Measurements from ENCODE around the gene TLL1. TPM values are rescaled to one million over a fixed set of nuclear protein-coding genes. Genes with fewer than 3 reads are reported as not detected.

TLL1 gene
- total and polyA plus RNA-seq, 2 donors (not counting 3 experiments of a cell fraction or from before 2014, with no cell fraction given) = 0.41 to 1.4 TPM

GRCh38 chr4:166121897-166122296 is 248.9 kb downstream of the TLL1 start:
- no peak for TF ChIP-seq POLR2A (IDR thresholded peaks at IDR 0.05; ENCODE audit: low read depth, low read length)
- TF ChIP-seq EZH2 (IDR thresholded peaks at IDR 0.05; ENCODE audit: borderline replicate concordance, low read depth, low read length, severe bottlenecking) = no peak
- no peak for TF ChIP-seq CTCF (IDR thresholded peaks at IDR 0.05; ENCODE audit: extremely low read depth in 1 of 2, insufficient read depth in 1 of 2, low read depth in 1 of 2, low read length in 2 of 2)
- TF ChIP-seq JUN (IDR thresholded peaks at IDR 0.05; ENCODE audit: borderline replicate concordance, insufficient read depth, insufficient read length, low read depth) = no peak
- no peak for TF ChIP-seq MAX (IDR thresholded peaks at IDR 0.05; ENCODE audit: insufficient read depth, insufficient read length)
- no peak for TF ChIP-seq FOS (IDR thresholded peaks at IDR 0.05; ENCODE audit: borderline replicate concordance, insufficient read depth, low read length)
- no peak for TF ChIP-seq POLR2AphosphoS5 (IDR thresholded peaks at IDR 0.05; ENCODE audit: insufficient read depth, low read depth, low read length)
- TF ChIP-seq MYC (IDR thresholded peaks at IDR 0.05; ENCODE audit: low read depth, low read length) = no peak
- TF ChIP-seq GATA2 (IDR thresholded peaks at IDR 0.05; ENCODE audit: insufficient read depth, insufficient read length, low read depth, low read length) = no peak
- intact Hi-C loops (cut with micrococcal nuclease) = no loop called here
- CTCF ChIA-PET = interaction anchor here (1.2 to 1.3 kb wide), 2 partner anchors 17 to 37 kb away, joined by 4 to 5 read pairs; no protein-coding TSS in a partner anchor
- Histone ChIP-seq H2AFZ (ENCODE audit: low read depth, low read length) (no peak overlapping the region), H3K4me3 (replicated peaks in 1 of 3; ENCODE audit: insufficient read depth in 1 of 3, low read depth in 1 of 3, low read length in 3 of 3) (no peak overlapping the region), H3K9me3 (replicated peaks; ENCODE audit: control insufficient read depth, insufficient read depth, low read length) (no peaks in the 10 kb centered on the region), H3K4me1 (ENCODE audit: control insufficient read depth, extremely low read depth, insufficient read depth, low read length) (no peaks in the 10 kb centered on the region), H3K79me2 (ENCODE audit: control insufficient read depth, insufficient read depth, low read length) (no peaks in the 10 kb centered on the region), H3K27me3 (ENCODE audit: control insufficient read depth in 2 of 2, insufficient read depth in 2 of 2, low read length in 2 of 2) (no peaks in the 10 kb centered on the region), H3K9me1 (replicated peaks; ENCODE audit: control insufficient read depth, extremely low read depth, insufficient read depth, low read length) (no peaks in the 10 kb centered on the region), H3K4me2 (ENCODE audit: insufficient read depth, low read length) (no peak overlapping the region), H3K27ac (ENCODE audit: insufficient read depth, low read depth, low read length) (no peak overlapping the region), H3K36me3 (ENCODE audit: control insufficient read depth in 2 of 2, extremely low read depth in 1 of 2, insufficient read depth in 2 of 2, low read length in 2 of 2) (no peaks in the 10 kb centered on the region), H3K9ac (replicated peaks; ENCODE audit: extremely low read depth, insufficient read depth, low read length) (no peak overlapping the region), H4K20me1 (replicated peaks; ENCODE audit: control insufficient read depth, extremely low read depth, insufficient read depth, low read length) (no peaks in the 10 kb centered on the region)
- no TSS peak for BruUV-seq (replicated peaks)
- no peak for DNase-seq (ENCODE audit: low read depth, low spot score)
- no peak for FAIRE-seq
- dilution Hi-C loops (cut with MboI; ENCODE audit: extremely low pct_ligation_motif_present, low sequenced_read_pairs) = no loop called here
- POLR2A ChIA-PET = no interaction called here

All from endothelial cell of umbilical vein (primary cell).